VCaP (cell line): ENCODE results near the gene GIN1.

ENCODE experiments used
- H3K27ac ChIP-seq: fragments of 450-650 bp; 2 replicates; pipeline ENCODE4 v1.5.1; 2017
- TF ChIP-seq, protein P1 (sequence below): fragments of 450-650 bp; conservative IDR thresholded peaks from 2 replicates; pipeline ENCODE4 v1.5.1; 2017; ENCODE audit warnings: mild to moderate bottlenecking, moderate library complexity

The GIN1 gene

DNA sequence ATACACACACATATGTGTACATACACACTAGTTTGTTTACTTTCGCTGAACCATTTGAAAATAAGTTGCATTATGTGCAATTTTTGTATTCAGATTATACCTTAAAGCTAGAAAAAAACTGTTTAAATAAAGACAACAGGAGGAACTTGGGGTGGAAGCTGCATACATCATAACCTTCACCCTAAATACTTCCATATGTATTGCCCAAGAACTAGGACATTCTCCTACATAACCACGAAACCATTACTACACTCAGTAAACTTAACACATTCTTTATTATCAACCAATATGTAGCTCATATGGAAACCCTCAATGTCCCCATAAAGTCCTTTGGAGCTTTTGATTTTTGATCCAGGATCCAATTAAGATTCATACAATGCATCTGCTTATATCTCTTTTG lies 83.3 kb downstream of the GIN1 start:
- no peak overlapping the region for H3K27ac ChIP-seq
- TF ChIP-seq, protein P1, sequence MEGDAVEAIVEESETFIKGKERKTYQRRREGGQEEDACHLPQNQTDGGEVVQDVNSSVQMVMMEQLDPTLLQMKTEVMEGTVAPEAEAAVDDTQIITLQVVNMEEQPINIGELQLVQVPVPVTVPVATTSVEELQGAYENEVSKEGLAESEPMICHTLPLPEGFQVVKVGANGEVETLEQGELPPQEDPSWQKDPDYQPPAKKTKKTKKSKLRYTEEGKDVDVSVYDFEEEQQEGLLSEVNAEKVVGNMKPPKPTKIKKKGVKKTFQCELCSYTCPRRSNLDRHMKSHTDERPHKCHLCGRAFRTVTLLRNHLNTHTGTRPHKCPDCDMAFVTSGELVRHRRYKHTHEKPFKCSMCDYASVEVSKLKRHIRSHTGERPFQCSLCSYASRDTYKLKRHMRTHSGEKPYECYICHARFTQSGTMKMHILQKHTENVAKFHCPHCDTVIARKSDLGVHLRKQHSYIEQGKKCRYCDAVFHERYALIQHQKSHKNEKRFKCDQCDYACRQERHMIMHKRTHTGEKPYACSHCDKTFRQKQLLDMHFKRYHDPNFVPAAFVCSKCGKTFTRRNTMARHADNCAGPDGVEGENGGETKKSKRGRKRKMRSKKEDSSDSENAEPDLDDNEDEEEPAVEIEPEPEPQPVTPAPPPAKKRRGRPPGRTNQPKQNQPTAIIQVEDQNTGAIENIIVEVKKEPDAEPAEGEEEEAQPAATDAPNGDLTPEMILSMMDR = no peak
